Lower leg skin (tissue), 3 donors: Measurements from ENCODE around the gene CYP17A1.

ENCODE experiments used
- CTCF ChIP-seq, 3 donors: fragments of 450-650 bp; IDR thresholded peaks; one replicate each; pipeline ENCODE4 v1.5.1; 2016; ENCODE audit warnings: antibody characterized with exemption in 3 of 3, mild to moderate bottlenecking in 3 of 3, moderate library complexity in 2 of 3
- POLR2A ChIP-seq, 2 donors: fragments of 450-650 bp; IDR thresholded peaks; one replicate each; pipeline ENCODE4 v1.6.1; 2016 to 2017; ENCODE audit warnings: antibody characterized with exemption in 2 of 2, mild to moderate bottlenecking in 1 of 2, moderate library complexity in 1 of 2

- TF ChIP-seq CTCF (IDR thresholded peaks at IDR 0.05) (no peak), POLR2A (IDR thresholded peaks at IDR 0.05) (no peak)
Observed at GRCh38 chr10:102841827-102842345, 4.7 kb upstream of the CYP17A1 start.
